CD14-positive monocyte (primary cell): Measurements from ENCODE around the gene RASGRF2. TPM values are rescaled to one million over a fixed set of nuclear protein-coding genes. Genes with fewer than 3 reads are reported as not detected.

Experiments
- DNase-seq, 3 donors: peaks; one replicate each; pipeline ENCODE4 v3.0.0-alpha.2; 2011 to 2022
- H2AFZ ChIP-seq: 2 replicates; pipeline ENCODE4 v1.6.0; 2012; ENCODE audit warnings: mild to moderate bottlenecking, low read depth, low read length, inconsistent platforms; ENCODE audit not compliant: insufficient read depth, poor library complexity, severe bottlenecking
- H3K27ac ChIP-seq, 2 donors: 1 replicate in 1 of 2; 2 replicates in 1 of 2; pipeline ENCODE4 v1.5.1; 2012 to 2013; ENCODE audit warnings: low read length in 2 of 2, control low read depth in 1 of 2, inconsistent platforms in 1 of 2, low read depth in 1 of 2, mild to moderate bottlenecking in 1 of 2
- H3K27me3 ChIP-seq, 2 donors: one replicate each; pipeline versions ENCODE4 v1.6.0 to v1.6.1; 2011 to 2013; ENCODE audit warnings: low read length in 2 of 2; ENCODE audit not compliant: control insufficient read depth in 2 of 2, insufficient read depth in 2 of 2
- H3K36me3 ChIP-seq, 2 donors: replicated peaks in 1 of 2; 1 replicate in 1 of 2; 2 replicates in 1 of 2; pipeline versions ENCODE4 v1.5.1 to v1.6.1; 2012 to 2013; ENCODE audit warnings: low read length in 2 of 2, control low read depth in 1 of 2, inconsistent platforms in 1 of 2, mild to moderate bottlenecking in 1 of 2; ENCODE audit not compliant: insufficient read depth in 2 of 2, control insufficient read depth in 1 of 2
- H3K4me1 ChIP-seq, 2 donors: 1 replicate in 1 of 2; 2 replicates in 1 of 2; pipeline versions ENCODE4 v1.5.1 to v1.6.1; 2012 to 2013; ENCODE audit warnings: low read length in 2 of 2, control low read depth in 1 of 2, inconsistent platforms in 1 of 2, mild to moderate bottlenecking in 1 of 2, moderate library complexity in 1 of 2; ENCODE audit not compliant: insufficient read depth in 2 of 2, control insufficient read depth in 1 of 2
- H3K4me2 ChIP-seq: replicated peaks from 2 replicates; pipeline ENCODE3; 2012; ENCODE audit warnings: low read length, moderate library complexity, mild to moderate bottlenecking; ENCODE audit not compliant: poor library complexity, severe bottlenecking; ENCODE audit errors: extremely low read depth
- H3K4me3 ChIP-seq, 3 experiments: fragments of 200-600 bp in 1 of 3; sonication (generic) in 1 of 3; replicated peaks in 1 of 3; 1 replicate in 2 of 3; 2 replicates in 1 of 3; pipeline ENCODE4 v1.5.1; 2011 to 2013; ENCODE audit warnings: low read length in 3 of 3, mild to moderate bottlenecking in 3 of 3, control low read depth in 2 of 3, low read depth in 2 of 3, inconsistent platforms in 1 of 3, moderate library complexity in 1 of 3
- H3K79me2 ChIP-seq: 2 replicates; pipeline ENCODE4 v1.6.0; 2012; ENCODE audit warnings: mild to moderate bottlenecking, control low read depth, inconsistent platforms, low read length, moderate library complexity; ENCODE audit not compliant: insufficient read depth
- H3K9ac ChIP-seq: 2 replicates; pipeline ENCODE4 v1.6.0; 2017; ENCODE audit warnings: low read length, mild to moderate bottlenecking; ENCODE audit not compliant: insufficient read depth, poor library complexity, severe bottlenecking
- H3K9me3 ChIP-seq, 2 donors: replicated peaks in 1 of 2; 1 replicate in 1 of 2; 2 replicates in 1 of 2; pipeline versions ENCODE4 v1.5.1 to v1.6.1; 2012 to 2013; ENCODE audit warnings: low read length in 2 of 2, control low read depth in 1 of 2; ENCODE audit not compliant: control insufficient read depth in 1 of 2, insufficient read depth in 1 of 2
- H4K20me1 ChIP-seq: 2 replicates; pipeline ENCODE4 v1.6.0; 2012; ENCODE audit warnings: mild to moderate bottlenecking, low read length, control low read depth, moderate library complexity; ENCODE audit not compliant: insufficient read depth
- H3K27ac Mint-ChIP-seq, 7 donors: one replicate each; pipeline ENCODE4 v1.8.0; 2020; ENCODE audit warnings: mild to moderate bottlenecking in 7 of 7, mixed read lengths in 7 of 7, moderate library complexity in 6 of 7, inconsistent platforms in 2 of 7
- H3K27me3 Mint-ChIP-seq, 3 donors: one replicate each; pipeline ENCODE4 v1.8.0; 2021 to 2022; ENCODE audit warnings: low read depth in 3 of 3, mild to moderate bottlenecking in 3 of 3, mixed read lengths in 3 of 3, moderate library complexity in 3 of 3, inconsistent platforms in 1 of 3
- H3K36me3 Mint-ChIP-seq, 2 donors: one replicate each; pipeline ENCODE4 v1.8.0; 2020; ENCODE audit warnings: mixed read lengths in 2 of 2, inconsistent platforms in 1 of 2, mild to moderate bottlenecking in 1 of 2
- H3K4me1 Mint-ChIP-seq: one replicate; pipeline ENCODE4 v1.8.0; 2020; ENCODE audit warnings: mild to moderate bottlenecking, mixed read lengths
- H3K4me3 Mint-ChIP-seq, 2 donors: one replicate each; pipeline ENCODE4 v1.8.0; 2020; ENCODE audit warnings: mild to moderate bottlenecking in 2 of 2, mixed read lengths in 2 of 2, moderate library complexity in 1 of 2
- H3K9me3 Mint-ChIP-seq, 7 donors: one replicate each; pipeline ENCODE4 v1.8.0; 2020 to 2022; ENCODE audit warnings: mixed read lengths in 7 of 7, mild to moderate bottlenecking in 6 of 7, moderate library complexity in 6 of 7, inconsistent platforms in 2 of 7
- WGBS: methylation state at CpG from one replicate; pipeline ENCODE4 v1.1.5; 2013; ENCODE audit warnings: missing lambda C conversion rate; ENCODE audit not compliant: insufficient coverage; 5-methylcytosine and 5-hydroxymethylcytosine counted together
- intact Hi-C, 2 donors: fragments of 100-400 bp; cut with micrococcal nuclease; formaldehyde crosslinking; loops; one replicate each; pipeline versions ENCODE4 v1.15.0 to v1.15.1; 2023
- polyA plus RNA-seq, 3 donors: library from polyadenylated mRNA; depleted of rRNA in 1 of 3; unstranded in 2 of 3; stranded (reverse) in 1 of 3; fragments of 300-500 nt in 2 of 3; fragments of >200 nt in 1 of 3; fragmentation: Illumina TruSeq in 2 of 3; gene quantifications; 1 replicate in 2 of 3; 2 replicates in 1 of 3; pipeline ENCODE4 v1.2.3, GENCODE V29; 2012 to 2021
- TF ChIP-seq, protein P1 (sequence below): fragments of 200-600 bp; IDR thresholded peaks from one replicate; pipeline ENCODE4 v1.8.0; 2022; ENCODE audit warnings: antibody characterized with exemption, mild to moderate bottlenecking

RASGRF2 gene
- polyA plus RNA-seq, 3 donors: 0.01 to 0.02 TPM; not detected in 1

DNA sequence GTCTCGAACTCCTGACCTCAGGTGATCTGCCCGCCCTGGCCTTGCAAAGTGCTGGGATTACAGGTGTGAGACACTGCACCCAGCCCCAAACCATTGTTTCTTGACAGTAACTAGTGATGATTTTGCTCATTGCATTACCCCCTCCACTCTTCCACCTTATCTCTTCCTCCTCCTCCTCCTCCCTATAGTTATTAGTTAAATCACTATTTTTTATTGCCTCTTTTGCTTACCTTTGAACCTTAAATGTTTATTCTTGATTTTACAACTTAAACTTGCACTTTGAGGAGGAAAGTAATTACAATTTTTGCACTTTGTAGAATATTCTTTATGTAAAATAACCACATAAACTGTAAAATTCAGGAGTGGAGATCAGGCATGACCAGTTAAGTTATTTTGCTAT is 35.7 kb downstream of the RASGRF2 start:
- H3K4me1 ChIP-seq: no peaks in the 10 kb centered on the region
- WGBS: 100% methylated on average over 1 of the region's 2 CpGs
- Mint-ChIP-seq H3K27me3 (peaks cover 5 to 7% (median 6%) of the 10 kb centered on the region in 3 donors), H3K9me3 (peaks cover 0 to 4% (median 0%) of the 10 kb centered on the region in 7 donors), H3K4me3 (no peak overlapping the region), H3K4me1 (peaks cover 2% of the 10 kb centered on the region), H3K36me3 (no peaks in the 10 kb centered on the region), H3K27ac (no peak overlapping the region)
- no peaks in the 10 kb centered on the region for H3K9me3 ChIP-seq
- H3K27me3 ChIP-seq: no peaks in the 10 kb centered on the region
- no peak overlapping the region for H2AFZ ChIP-seq
- H4K20me1 ChIP-seq: no peaks in the 10 kb centered on the region
- no peak overlapping the region for H3K4me2 ChIP-seq
- H3K27ac ChIP-seq: no peak overlapping the region
- no peaks in the 10 kb centered on the region for H3K79me2 ChIP-seq
- no peaks in the 10 kb centered on the region for H3K36me3 ChIP-seq
- intact Hi-C loops: no loop called here
- no peak for DNase-seq
- H3K4me3 ChIP-seq: no peak overlapping the region
- TF ChIP-seq, protein P1, sequence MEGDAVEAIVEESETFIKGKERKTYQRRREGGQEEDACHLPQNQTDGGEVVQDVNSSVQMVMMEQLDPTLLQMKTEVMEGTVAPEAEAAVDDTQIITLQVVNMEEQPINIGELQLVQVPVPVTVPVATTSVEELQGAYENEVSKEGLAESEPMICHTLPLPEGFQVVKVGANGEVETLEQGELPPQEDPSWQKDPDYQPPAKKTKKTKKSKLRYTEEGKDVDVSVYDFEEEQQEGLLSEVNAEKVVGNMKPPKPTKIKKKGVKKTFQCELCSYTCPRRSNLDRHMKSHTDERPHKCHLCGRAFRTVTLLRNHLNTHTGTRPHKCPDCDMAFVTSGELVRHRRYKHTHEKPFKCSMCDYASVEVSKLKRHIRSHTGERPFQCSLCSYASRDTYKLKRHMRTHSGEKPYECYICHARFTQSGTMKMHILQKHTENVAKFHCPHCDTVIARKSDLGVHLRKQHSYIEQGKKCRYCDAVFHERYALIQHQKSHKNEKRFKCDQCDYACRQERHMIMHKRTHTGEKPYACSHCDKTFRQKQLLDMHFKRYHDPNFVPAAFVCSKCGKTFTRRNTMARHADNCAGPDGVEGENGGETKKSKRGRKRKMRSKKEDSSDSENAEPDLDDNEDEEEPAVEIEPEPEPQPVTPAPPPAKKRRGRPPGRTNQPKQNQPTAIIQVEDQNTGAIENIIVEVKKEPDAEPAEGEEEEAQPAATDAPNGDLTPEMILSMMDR: no peak
- no peak overlapping the region for H3K9ac ChIP-seq

DNA sequence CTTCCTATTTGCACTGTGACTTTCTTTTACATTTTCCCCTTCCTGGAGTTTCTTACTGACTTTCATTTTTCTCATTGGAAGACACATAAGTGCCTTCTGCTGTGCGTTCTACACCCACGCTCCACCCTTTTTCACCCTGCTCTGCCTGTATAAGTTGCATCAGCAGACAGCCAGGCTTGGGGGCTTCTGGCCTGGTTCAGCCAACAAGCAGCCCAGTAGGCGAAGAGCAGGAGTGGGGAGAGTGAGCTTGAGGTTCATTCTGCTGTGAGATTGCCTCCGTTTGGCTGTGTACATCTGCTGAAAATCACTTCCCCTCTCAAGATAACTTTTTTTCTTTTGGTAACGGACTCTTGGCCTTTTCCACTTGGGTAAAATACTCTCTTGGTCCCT is 38.4 kb downstream of the RASGRF2 start:
- Histone ChIP-seq H3K4me1 (no peaks in the 10 kb centered on the region), H3K79me2 (no peaks in the 10 kb centered on the region), H3K27ac (no peak overlapping the region), H3K27me3 (no peaks in the 10 kb centered on the region), H3K9me3 (no peaks in the 10 kb centered on the region), H3K4me2 (no peak overlapping the region), H2AFZ (no peak overlapping the region), H4K20me1 (no peaks in the 10 kb centered on the region), H3K36me3 (no peaks in the 10 kb centered on the region), H3K9ac (no peak overlapping the region), H3K4me3 (no peak overlapping the region)
- Mint-ChIP-seq H3K36me3 (no peaks in the 10 kb centered on the region), H3K27ac (no peak overlapping the region), H3K4me1 (peaks cover 2% of the 10 kb centered on the region), H3K4me3 (peak overlapping the region in 1 of 2 donors; percentile 6), H3K9me3 (peaks cover 0 to 4% (median 0%) of the 10 kb centered on the region in 7 donors), H3K27me3 (peaks cover 5 to 8% (median 6%) of the 10 kb centered on the region in 3 donors)
- no peak for DNase-seq
- TF ChIP-seq, protein P1: no peak
- intact Hi-C loops: no loop called here
- 80% methylated on average over 1 of the region's 5 CpGs for WGBS
